ENCODE measurements around the gene EEA1. TPM values are rescaled to one million over a fixed set of nuclear protein-coding genes. Genes with fewer than 3 reads are reported as not detected.

EEA1 gene
- total RNA-seq, 1 experiment from 2014 or later: 7.9 TPM

GRCh38 chr12:92890601-92891106 lies 38.4 kb downstream of the EEA1 start:
- intact Hi-C loops (cut with micrococcal nuclease): no loop called here
- TF ChIP-seq CTCF (conservative IDR thresholded peaks at IDR 0.05; ENCODE audit: low read depth, low read length): no peak
- TF ChIP-seq EZH2 (IDR thresholded peaks at IDR 0.05; ENCODE audit: low read length, unreplicated experiment): no peak
- TF ChIP-seq EZH2phosphoT487 (IDR thresholded peaks at IDR 0.05; ENCODE audit: borderline replicate concordance, low read length): no peak
- Histone ChIP-seq H3K9me2 (replicated peaks; ENCODE audit: low read length) (no peaks in the 10 kb centered on the region), H4K20me1 (ENCODE audit: low read length) (no peaks in the 10 kb centered on the region), H3F3A (ENCODE audit: low read length, unreplicated experiment) (no peaks in the 10 kb centered on the region), H3K4me3 (ENCODE audit: low read length) (no peak overlapping the region), H3K27me3 (ENCODE audit: low read length) (no peaks in the 10 kb centered on the region), H2AFZ (ENCODE audit: low read length) (no peak overlapping the region), H3K9me3 (ENCODE audit: low read length) (no peaks in the 10 kb centered on the region), H3K4me1 (ENCODE audit: insufficient read depth, low read length) (no peaks in the 10 kb centered on the region), H3K4me2 (ENCODE audit: low read length) (no peak overlapping the region), H3K27ac (ENCODE audit: low read length) (no peak overlapping the region), H3K36me3 (ENCODE audit: low read depth, low read length) (no peaks in the 10 kb centered on the region), H3K9ac (ENCODE audit: low read length) (no peak overlapping the region), H3K79me2 (ENCODE audit: low read length) (no peaks in the 10 kb centered on the region)
- ChIA-PET CTCF (no interaction called here), POLR2A (ENCODE audit: unreplicated experiment) (no interaction called here)
- ATAC-seq (no peak), DNase-seq (no peak)
- no TSS peak for BruUV-seq (replicated peaks)

GRCh38 chr12:92886131-92886530 lies 43.0 kb downstream of the EEA1 start:
- H3K79me2 ChIP-seq (ENCODE audit: low read length): no peaks in the 10 kb centered on the region
- H3K36me3 ChIP-seq (ENCODE audit: low read depth, low read length): no peaks in the 10 kb centered on the region
- H3K9me3 ChIP-seq (ENCODE audit: low read length): no peaks in the 10 kb centered on the region
- no peaks in the 10 kb centered on the region for H3F3A ChIP-seq (ENCODE audit: low read length, unreplicated experiment)
- H3K9ac ChIP-seq (ENCODE audit: low read length): no peak overlapping the region
- no TSS peak for BruUV-seq (replicated peaks)
- intact Hi-C loops (cut with micrococcal nuclease): no loop called here
- POLR2A ChIA-PET (ENCODE audit: unreplicated experiment): no interaction called here
- ATAC-seq (no peak), DNase-seq (no peak)
- no peak overlapping the region for H2AFZ ChIP-seq (ENCODE audit: low read length)
- CTCF ChIA-PET: no interaction called here
- H4K20me1 ChIP-seq (ENCODE audit: low read length): no peaks in the 10 kb centered on the region
- H3K27me3 ChIP-seq (ENCODE audit: low read length): no peaks in the 10 kb centered on the region
- no peak overlapping the region for H3K4me3 ChIP-seq (ENCODE audit: low read length)
- H3K27ac ChIP-seq (ENCODE audit: low read length): no peak overlapping the region
- H3K9me2 ChIP-seq (replicated peaks; ENCODE audit: low read length): no peaks in the 10 kb centered on the region
- TF ChIP-seq EZH2phosphoT487 (IDR thresholded peaks at IDR 0.05; ENCODE audit: borderline replicate concordance, low read length) (no peak), EZH2 (IDR thresholded peaks at IDR 0.05; ENCODE audit: low read length, unreplicated experiment) (no peak), CTCF (conservative IDR thresholded peaks at IDR 0.05; ENCODE audit: low read depth, low read length) (no peak)
- H3K4me2 ChIP-seq (ENCODE audit: low read length): no peak overlapping the region
- no peaks in the 10 kb centered on the region for H3K4me1 ChIP-seq (ENCODE audit: insufficient read depth, low read length)

GRCh38 chr12:92879698-92880322 lies 49.3 kb downstream of the EEA1 start:
- H3K4me1 ChIP-seq (ENCODE audit: insufficient read depth, low read length): no peaks in the 10 kb centered on the region
- no TSS peak for BruUV-seq (replicated peaks)
- CTCF ChIA-PET: no interaction called here

More at GRCh38 chr12:92879698-92880322, 49.3 kb downstream of the EEA1 start:
- TF ChIP-seq CTCF (conservative IDR thresholded peaks at IDR 0.05; ENCODE audit: low read depth, low read length): no peak
- no peak for TF ChIP-seq EZH2 (IDR thresholded peaks at IDR 0.05; ENCODE audit: low read length, unreplicated experiment)
- no peak for TF ChIP-seq EZH2phosphoT487 (IDR thresholded peaks at IDR 0.05; ENCODE audit: borderline replicate concordance, low read length)
- Histone ChIP-seq H2AFZ (ENCODE audit: low read length) (no peak overlapping the region), H3F3A (ENCODE audit: low read length, unreplicated experiment) (no peaks in the 10 kb centered on the region), H3K9ac (ENCODE audit: low read length) (no peak overlapping the region), H3K4me3 (ENCODE audit: low read length) (no peak overlapping the region), H3K4me2 (ENCODE audit: low read length) (no peak overlapping the region), H3K27me3 (ENCODE audit: low read length) (no peaks in the 10 kb centered on the region), H3K27ac (ENCODE audit: low read length) (no peak overlapping the region), H3K9me2 (replicated peaks; ENCODE audit: low read length) (no peaks in the 10 kb centered on the region), H3K79me2 (ENCODE audit: low read length) (no peaks in the 10 kb centered on the region), H4K20me1 (ENCODE audit: low read length) (no peaks in the 10 kb centered on the region), H3K36me3 (ENCODE audit: low read depth, low read length) (no peaks in the 10 kb centered on the region), H3K9me3 (ENCODE audit: low read length) (no peaks in the 10 kb centered on the region)
- DNase-seq: no peak
- POLR2A ChIA-PET (ENCODE audit: unreplicated experiment): no interaction called here
- no peak for ATAC-seq
- intact Hi-C loops (cut with micrococcal nuclease): no loop called here

Measured in PC-3 (cell line).